Cortex of kidney (tissue), 1 donor: ENCODE data around the gene CD58.

ENCODE experiments used
- DNase-seq: peaks from one replicate; lab custom pipeline; 2025; lab: John Stamatoyannopoulos, UW

The CD58 gene

GRCh38 chr1:116544588-116545358 lies 26.1 kb downstream of the CD58 start:
- DNase-seq, result no peak

- no peak for DNase-seq
These were observed 30.7 kb downstream of the CD58 start for GRCh38 chr1:116540088-116540487.

GRCh38 chr1:116538544-116538943 lies 32.3 kb downstream of the CD58 start:
- DNase-seq, result no peak

GRCh38 chr1:116537898-116538297 lies 32.9 kb downstream of the CD58 start:
- no peak for DNase-seq

GRCh38 chr1:116537040-116537831 lies 33.6 kb downstream of the CD58 start:
- no peak for DNase-seq

- no peak for DNase-seq
These were observed 36.6 kb downstream of the CD58 start for GRCh38 chr1:116534014-116534739.

GRCh38 chr1:116533429-116533820 lies 37.4 kb downstream of the CD58 start:
- no peak for DNase-seq

- DNase-seq, result no peak
These were observed 38.0 kb downstream of the CD58 start for GRCh38 chr1:116532671-116533428.

GRCh38 chr1:116531917-116532316 lies 38.9 kb downstream of the CD58 start:
- no peak for DNase-seq

- DNase-seq, result no peak
These were observed 41.1 kb downstream of the CD58 start for GRCh38 chr1:116529681-116530080.

GRCh38 chr1:116529199-116529631 lies 41.6 kb downstream of the CD58 start:
- no peak for DNase-seq

GRCh38 chr1:116528329-116529083 lies 42.3 kb downstream of the CD58 start:
- no peak for DNase-seq

- no peak for DNase-seq
These were observed 45.4 kb downstream of the CD58 start for GRCh38 chr1:116525440-116525839.

GRCh38 chr1:116521186-116521585 lies 49.6 kb downstream of the CD58 start:
- DNase-seq, result no peak

GRCh38 chr1:116518400-116518799 lies 52.4 kb downstream of the CD58 start:
- no peak for DNase-seq

GRCh38 chr1:116516631-116517030 lies 54.2 kb downstream of the CD58 start:
- DNase-seq, result no peak

- DNase-seq, result no peak
These were observed 55.1 kb downstream of the CD58 start for GRCh38 chr1:116515702-116516101.

- DNase-seq, result no peak
These were observed 55.9 kb downstream of the CD58 start for GRCh38 chr1:116514708-116515525.

GRCh38 chr1:116513956-116514355 lies 56.9 kb downstream of the CD58 start:
- no peak for DNase-seq

GRCh38 chr1:116511459-116512019 lies 59.3 kb downstream of the CD58 start:
- no peak for DNase-seq
